ENCODE measurements around the gene RCAN2.

- TF ChIP-seq ISL1 (CRISPR knock-in tag; IDR thresholded peaks at IDR 0.05) = no peak
- TF ChIP-seq CREB5 (CRISPR knock-in tag; IDR thresholded peaks at IDR 0.05; ENCODE audit: low read depth) = no peak
- no peak for TF ChIP-seq ARNTL (CRISPR knock-in tag; IDR thresholded peaks at IDR 0.05; ENCODE audit: borderline replicate concordance, low read depth)
- no peak for TF ChIP-seq PATZ1 (CRISPR knock-in tag; IDR thresholded peaks at IDR 0.05; ENCODE audit: borderline replicate concordance)
- no peak for TF ChIP-seq ZFP3 (CRISPR knock-in tag; IDR thresholded peaks at IDR 0.05)
- no peak for TF ChIP-seq ZNF8 (CRISPR knock-in tag; IDR thresholded peaks at IDR 0.05)
- TF ChIP-seq GLIS3 (CRISPR knock-in tag; IDR thresholded peaks at IDR 0.05) = no peak
- TF ChIP-seq ZFP30 (CRISPR knock-in tag; IDR thresholded peaks at IDR 0.05) = no peak
- TF ChIP-seq, protein P1, sequence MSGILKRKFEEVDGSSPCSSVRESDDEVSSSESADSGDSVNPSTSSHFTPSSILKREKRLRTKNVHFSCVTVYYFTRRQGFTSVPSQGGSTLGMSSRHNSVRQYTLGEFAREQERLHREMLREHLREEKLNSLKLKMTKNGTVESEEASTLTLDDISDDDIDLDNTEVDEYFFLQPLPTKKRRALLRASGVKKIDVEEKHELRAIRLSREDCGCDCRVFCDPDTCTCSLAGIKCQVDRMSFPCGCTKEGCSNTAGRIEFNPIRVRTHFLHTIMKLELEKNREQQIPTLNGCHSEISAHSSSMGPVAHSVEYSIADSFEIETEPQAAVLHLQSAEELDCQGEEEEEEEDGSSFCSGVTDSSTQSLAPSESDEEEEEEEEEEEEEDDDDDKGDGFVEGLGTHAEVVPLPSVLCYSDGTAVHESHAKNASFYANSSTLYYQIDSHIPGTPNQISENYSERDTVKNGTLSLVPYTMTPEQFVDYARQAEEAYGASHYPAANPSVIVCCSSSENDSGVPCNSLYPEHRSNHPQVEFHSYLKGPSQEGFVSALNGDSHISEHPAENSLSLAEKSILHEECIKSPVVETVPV (CRISPR knock-in tag; IDR thresholded peaks at IDR 0.05) = no peak
- no peak for TF ChIP-seq TSHZ2 (CRISPR knock-in tag; IDR thresholded peaks at IDR 0.05)
- no peak for TF ChIP-seq RARB (CRISPR knock-in tag; IDR thresholded peaks at IDR 0.05)
- TF ChIP-seq, protein P2, sequence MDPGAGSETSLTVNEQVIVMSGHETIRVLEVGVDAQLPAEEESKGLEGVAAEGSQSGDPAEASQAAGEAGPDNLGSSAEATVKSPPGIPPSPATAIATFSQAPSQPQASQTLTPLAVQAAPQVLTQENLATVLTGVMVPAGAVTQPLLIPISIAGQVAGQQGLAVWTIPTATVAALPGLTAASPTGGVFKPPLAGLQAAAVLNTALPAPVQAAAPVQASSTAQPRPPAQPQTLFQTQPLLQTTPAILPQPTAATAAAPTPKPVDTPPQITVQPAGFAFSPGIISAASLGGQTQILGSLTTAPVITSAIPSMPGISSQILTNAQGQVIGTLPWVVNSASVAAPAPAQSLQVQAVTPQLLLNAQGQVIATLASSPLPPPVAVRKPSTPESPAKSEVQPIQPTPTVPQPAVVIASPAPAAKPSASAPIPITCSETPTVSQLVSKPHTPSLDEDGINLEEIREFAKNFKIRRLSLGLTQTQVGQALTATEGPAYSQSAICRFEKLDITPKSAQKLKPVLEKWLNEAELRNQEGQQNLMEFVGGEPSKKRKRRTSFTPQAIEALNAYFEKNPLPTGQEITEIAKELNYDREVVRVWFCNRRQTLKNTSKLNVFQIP (CRISPR knock-in tag; IDR thresholded peaks at IDR 0.05; ENCODE audit: borderline replicate concordance, low read depth) = no peak
Measured at GRCh38 chr6:46190889-46191288, 300.4 kb downstream of the RCAN2 start.

Data from SK-N-SH treated with all-trans-retinoic acid at 6 μM for 48 hours (cell line).